HepG2 (cell line): ENCODE results near the gene VPREB3.

ENCODE experiments used
- CEBPG ChIP-seq: IDR thresholded peaks from 2 replicates; pipeline ENCODE4 v1.6.1; 2016
- CTCF ChIP-seq: sonication (generic); formaldehyde crosslinking; IDR thresholded peaks from 2 replicates; pipeline ENCODE4 v1.5.0; 2020; ENCODE audit warnings: mild to moderate bottlenecking, missing genetic modification reagents, moderate library complexity
- KAT7 ChIP-seq: IDR thresholded peaks from 2 replicates; pipeline ENCODE4 v1.6.1; 2018; ENCODE audit warnings: borderline replicate concordance, missing compliant biosample characterization
- NR1H2 ChIP-seq: sonication (generic); formaldehyde crosslinking; IDR thresholded peaks from 2 replicates; pipeline ENCODE4 v1.8.1; 2022; ENCODE audit warnings: low read depth, missing genetic modification reagents, borderline replicate concordance
- PHF8 ChIP-seq: sonication (generic); formaldehyde crosslinking; IDR thresholded peaks from 2 replicates; pipeline ENCODE4 v1.5.0; 2020; ENCODE audit warnings: missing genetic modification reagents
- RAD21 ChIP-seq: fragments of 450-650 bp; formaldehyde crosslinking; IDR thresholded peaks from 2 replicates; pipeline ENCODE4 v1.5.0; 2020; ENCODE audit warnings: mild to moderate bottlenecking
- SKIL ChIP-seq: sonication (generic); formaldehyde crosslinking; IDR thresholded peaks from 2 replicates; pipeline ENCODE4 v1.8.0; 2022; ENCODE audit warnings: missing genetic modification reagents, mild to moderate bottlenecking, moderate library complexity, borderline replicate concordance
- ZFP36 ChIP-seq: fragments of 150-350 bp; IDR thresholded peaks from 2 replicates; pipeline ENCODE4 v1.6.1; 2018; ENCODE audit warnings: borderline replicate concordance, low read length, low read depth; ENCODE audit not compliant: partially characterized antibody
- ZNF260 ChIP-seq: sonication (generic); formaldehyde crosslinking; IDR thresholded peaks from 2 replicates; pipeline ENCODE4 v1.4.0; 2020; ENCODE audit warnings: missing genetic modification reagents, low read depth, mild to moderate bottlenecking, borderline replicate concordance
- ZNF563 ChIP-seq: sonication (generic); formaldehyde crosslinking; IDR thresholded peaks from 2 replicates; pipeline ENCODE4 v1.8.0; 2022; ENCODE audit warnings: mild to moderate bottlenecking, moderate library complexity, missing genetic modification reagents
- ZSCAN31 ChIP-seq: sonication (generic); formaldehyde crosslinking; IDR thresholded peaks from 2 replicates; pipeline ENCODE4 v1.5.0; 2020; ENCODE audit warnings: low read depth, mild to moderate bottlenecking, missing genetic modification reagents

GRCh38 chr22:23709107-23709506 lies 45.1 kb downstream of the VPREB3 start:
- TF ChIP-seq RAD21 (CRISPR knock-in tag) = no peak
- TF ChIP-seq ZNF563 (CRISPR knock-in tag) = no peak
- no peak for TF ChIP-seq ZSCAN31
- TF ChIP-seq NR1H2 (CRISPR knock-in tag) = no peak
- TF ChIP-seq ZNF260 (CRISPR knock-in tag) = no peak
- no peak for TF ChIP-seq CTCF (CRISPR knock-in tag)
- TF ChIP-seq ZFP36 = no peak
- TF ChIP-seq SKIL (CRISPR knock-in tag) = no peak
- no peak for TF ChIP-seq CEBPG (CRISPR knock-in tag)
- TF ChIP-seq KAT7 = no peak
- no peak for TF ChIP-seq PHF8 (CRISPR knock-in tag)
